CD4-positive, alpha-beta memory T cell (primary cell): ENCODE measurements around the gene ENGASE. TPM values are rescaled to one million over a fixed set of nuclear protein-coding genes. Genes with fewer than 3 reads are reported as not detected.

ENCODE experiments used
- CTCF ChIA-PET: fragments of 350-600 bp; sonication (Branson Sonifier 250); formaldehyde crosslinking; loops from one replicate; lab custom pipeline; 2021; ENCODE audit warnings: inconsistent platforms; ENCODE audit not compliant: partially characterized antibody; lab: Charles Lee
- POLR2A ChIA-PET: fragments of 350-600 bp; sonication (Branson Sonifier 250); formaldehyde crosslinking; loops from one replicate; lab custom pipeline; 2021; ENCODE audit not compliant: partially characterized antibody; lab: Charles Lee
- DNase-seq, 5 donors: peaks; one replicate each; pipeline versions ENCODE4 v3.0.0 to v3.0.0-alpha.2; 2020 to 2022; ENCODE audit warnings: mixed read lengths in 1 of 5
- H3K27ac ChIP-seq: one replicate; pipeline ENCODE4 v1.7.0; 2013; ENCODE audit warnings: low read depth, low read length
- H3K27me3 ChIP-seq: 2 replicates; pipeline ENCODE4 v1.7.0; 2013; ENCODE audit warnings: mild to moderate bottlenecking, low read length, moderate library complexity; ENCODE audit not compliant: insufficient read depth
- H3K36me3 ChIP-seq: 2 replicates; pipeline ENCODE4 v1.7.0; 2013; ENCODE audit warnings: mild to moderate bottlenecking, low read length, moderate library complexity; ENCODE audit not compliant: insufficient read depth
- H3K4me1 ChIP-seq: 2 replicates; pipeline ENCODE4 v1.7.0; 2013; ENCODE audit warnings: mild to moderate bottlenecking, low read length, moderate library complexity; ENCODE audit not compliant: insufficient read depth
- H3K4me3 ChIP-seq, 2 donors: one replicate each; pipeline ENCODE4 v1.7.0; 2013; ENCODE audit warnings: low read length in 2 of 2, mild to moderate bottlenecking in 1 of 2
- H3K9me3 ChIP-seq, 2 donors: one replicate each; pipeline ENCODE4 v1.7.0; 2013; ENCODE audit warnings: low read length in 2 of 2, control low read depth in 1 of 2; ENCODE audit not compliant: control insufficient read depth in 1 of 2
- H3K27ac Mint-ChIP-seq, 7 donors: one replicate each; pipeline ENCODE4 v1.8.0; 2020 to 2021; ENCODE audit warnings: mixed read lengths in 7 of 7, mild to moderate bottlenecking in 6 of 7, inconsistent platforms in 3 of 7, moderate library complexity in 3 of 7
- H3K27me3 Mint-ChIP-seq, 2 donors: one replicate each; pipeline ENCODE4 v1.8.0; 2020 to 2021; ENCODE audit warnings: mixed read lengths in 2 of 2
- H3K36me3 Mint-ChIP-seq, 2 donors: one replicate each; pipeline ENCODE4 v1.8.0; 2020 to 2021; ENCODE audit warnings: mixed read lengths in 2 of 2, inconsistent platforms in 1 of 2, mild to moderate bottlenecking in 1 of 2
- H3K4me1 Mint-ChIP-seq, 4 donors: one replicate each; pipeline ENCODE4 v1.8.0; 2020 to 2021; ENCODE audit warnings: mixed read lengths in 4 of 4, mild to moderate bottlenecking in 1 of 4
- H3K4me3 Mint-ChIP-seq, 8 donors: one replicate each; pipeline ENCODE4 v1.8.0; 2020 to 2021; ENCODE audit warnings: mixed read lengths in 8 of 8, mild to moderate bottlenecking in 7 of 8, moderate library complexity in 6 of 8, inconsistent platforms in 3 of 8
- H3K9me3 Mint-ChIP-seq, 8 donors: one replicate each; pipeline ENCODE4 v1.8.0; 2020 to 2021; ENCODE audit warnings: mixed read lengths in 8 of 8, mild to moderate bottlenecking in 5 of 8, inconsistent platforms in 3 of 8, moderate library complexity in 1 of 8
- intact Hi-C: fragments of 100-400 bp; cut with micrococcal nuclease; formaldehyde crosslinking; loops from one replicate; pipeline ENCODE4 v1.15.1; 2023
- polyA plus RNA-seq, 2 donors: library from polyadenylated mRNA; unstranded; fragments of 300-500 nt; fragmentation: Illumina TruSeq; gene quantifications; one replicate each; pipeline ENCODE4 v1.2.3, GENCODE V29; 2021
- total RNA-seq, 2 experiments: library from RNA; stranded (reverse); gene quantifications; one replicate each; pipeline ENCODE4 v1.2.3, GENCODE V29; 2021

The ENGASE gene
- total and polyA plus RNA-seq, 4 experiments from 2014 or later: 2.7 to 150 (median 75.8) TPM

- Mint-ChIP-seq H3K4me1 (peaks cover 0 to 2% (median 0%) of the 10 kb centered on the region in 4 donors), H3K27ac (no peak overlapping the region), H3K27me3 (peaks cover 9 to 32% of the 10 kb centered on the region in 2 donors), H3K4me3 (no peak overlapping the region), H3K9me3 (no peaks in the 10 kb centered on the region), H3K36me3 (no peaks in the 10 kb centered on the region)
- H3K9me3 ChIP-seq: no peaks in the 10 kb centered on the region
- no peaks in the 10 kb centered on the region for H3K4me1 ChIP-seq
- no peak overlapping the region for H3K27ac ChIP-seq
- peak in 1 of 5 donors; percentile 6 for DNase-seq
- peaks cover 5% of the 10 kb centered on the region for H3K27me3 ChIP-seq
- no peak overlapping the region for H3K4me3 ChIP-seq
- ChIA-PET CTCF (interaction anchor here (1.4 kb wide), 1 partner anchor 12 kb away, joined by 6 read pairs; no protein-coding TSS in a partner anchor), POLR2A (no interaction called here)
- intact Hi-C loops: no loop called here
- no peaks in the 10 kb centered on the region for H3K36me3 ChIP-seq
Observed at GRCh38 chr17:79100405-79100804, 25.8 kb downstream of the ENGASE start.

- ChIA-PET CTCF (interaction anchor here (1.4 kb wide), 1 partner anchor 13 kb away, joined by 6 read pairs; no protein-coding TSS in a partner anchor), POLR2A (no interaction called here)
- Histone ChIP-seq H3K36me3 (no peaks in the 10 kb centered on the region), H3K27me3 (peaks cover 5% of the 10 kb centered on the region), H3K4me1 (no peaks in the 10 kb centered on the region), H3K4me3 (no peak overlapping the region), H3K9me3 (no peaks in the 10 kb centered on the region), H3K27ac (no peak overlapping the region)
- peaks cover 0 to 2% (median 0%) of the 10 kb centered on the region in 4 donors for H3K4me1 Mint-ChIP-seq
- no peaks in the 10 kb centered on the region for H3K9me3 Mint-ChIP-seq
- peak in 1 of 5 donors; percentile 5 for DNase-seq
- H3K27ac Mint-ChIP-seq: no peak overlapping the region
- intact Hi-C loops: no loop called here
- peaks cover 9 to 28% of the 10 kb centered on the region in 2 donors for H3K27me3 Mint-ChIP-seq
- H3K4me3 Mint-ChIP-seq: no peak overlapping the region
- H3K36me3 Mint-ChIP-seq: no peaks in the 10 kb centered on the region
Observed at GRCh38 chr17:79101111-79101673, 26.6 kb downstream of the ENGASE start.

- POLR2A ChIA-PET: no interaction called here
- Mint-ChIP-seq H3K4me3 (no peak overlapping the region), H3K27me3 (peaks cover 9 to 27% of the 10 kb centered on the region in 2 donors), H3K36me3 (no peaks in the 10 kb centered on the region), H3K9me3 (no peaks in the 10 kb centered on the region), H3K4me1 (peaks cover 0 to 2% (median 0%) of the 10 kb centered on the region in 4 donors), H3K27ac (no peak overlapping the region)
- intact Hi-C loops: no loop called here
- H3K27ac ChIP-seq: no peak overlapping the region
- CTCF ChIA-PET: no interaction called here
- no peak overlapping the region for H3K4me3 ChIP-seq
- no peaks in the 10 kb centered on the region for H3K27me3 ChIP-seq
- DNase-seq: peak in 1 of 5 donors; percentile 18
- H3K36me3 ChIP-seq: no peaks in the 10 kb centered on the region
- no peaks in the 10 kb centered on the region for H3K4me1 ChIP-seq
- H3K9me3 ChIP-seq: no peaks in the 10 kb centered on the region
Observed at GRCh38 chr17:79102214-79102613, 27.6 kb downstream of the ENGASE start.

- H3K27me3 ChIP-seq: no peaks in the 10 kb centered on the region
- peaks cover 5 to 7% of the 10 kb centered on the region in 2 donors for H3K27me3 Mint-ChIP-seq
- H3K4me1 Mint-ChIP-seq: no peaks in the 10 kb centered on the region
- CTCF ChIA-PET: no interaction called here
- no peaks in the 10 kb centered on the region for H3K36me3 Mint-ChIP-seq
- H3K27ac Mint-ChIP-seq: no peak overlapping the region
- no peaks in the 10 kb centered on the region for H3K9me3 ChIP-seq
- POLR2A ChIA-PET: no interaction called here
- no peak overlapping the region for H3K4me3 Mint-ChIP-seq
- peak in 1 of 5 donors; percentile 2 for DNase-seq
- no peaks in the 10 kb centered on the region for H3K4me1 ChIP-seq
- no peaks in the 10 kb centered on the region for H3K9me3 Mint-ChIP-seq
- H3K36me3 ChIP-seq: no peaks in the 10 kb centered on the region
- no peak overlapping the region for H3K4me3 ChIP-seq
- intact Hi-C loops: no loop called here
- H3K27ac ChIP-seq: no peak overlapping the region
Observed at GRCh38 chr17:79104898-79105600, 30.4 kb downstream of the ENGASE start.

- no peaks in the 10 kb centered on the region for H3K9me3 ChIP-seq
- peak in 1 of 5 donors; percentile 35 for DNase-seq
- no peak overlapping the region for H3K4me3 Mint-ChIP-seq
- H3K36me3 Mint-ChIP-seq: no peaks in the 10 kb centered on the region
- no peak overlapping the region for H3K4me3 ChIP-seq
- CTCF ChIA-PET: no interaction called here
- no peaks in the 10 kb centered on the region for H3K27me3 ChIP-seq
- no peaks in the 10 kb centered on the region for H3K9me3 Mint-ChIP-seq
- H3K4me1 ChIP-seq: no peaks in the 10 kb centered on the region
- no peak overlapping the region for H3K27ac ChIP-seq
- no peaks in the 10 kb centered on the region for H3K4me1 Mint-ChIP-seq
- H3K27me3 Mint-ChIP-seq: peaks cover 5 to 6% of the 10 kb centered on the region in 2 donors
- no peaks in the 10 kb centered on the region for H3K36me3 ChIP-seq
- POLR2A ChIA-PET: no interaction called here
- intact Hi-C loops: no loop called here
- H3K27ac Mint-ChIP-seq: no peak overlapping the region
Observed at GRCh38 chr17:79105937-79106336, 31.3 kb downstream of the ENGASE start.

GRCh38 chr17:79106958-79107357 is 32.3 kb downstream of the ENGASE start:
- Mint-ChIP-seq H3K4me1 (no peaks in the 10 kb centered on the region), H3K9me3 (no peaks in the 10 kb centered on the region), H3K4me3 (no peak overlapping the region), H3K27me3 (peaks cover 5% of the 10 kb centered on the region in 2 donors), H3K27ac (no peak overlapping the region), H3K36me3 (no peaks in the 10 kb centered on the region)
- H3K9me3 ChIP-seq: no peaks in the 10 kb centered on the region
- no peak for DNase-seq
- POLR2A ChIA-PET: no interaction called here
- H3K27ac ChIP-seq: no peak overlapping the region
- no peaks in the 10 kb centered on the region for H3K27me3 ChIP-seq
- H3K4me1 ChIP-seq: no peaks in the 10 kb centered on the region
- H3K36me3 ChIP-seq: no peaks in the 10 kb centered on the region
- intact Hi-C loops: no loop called here
- H3K4me3 ChIP-seq: no peak overlapping the region
- CTCF ChIA-PET: no interaction called here

GRCh38 chr17:79107499-79108231 is 33.0 kb downstream of the ENGASE start:
- no peak overlapping the region for H3K27ac ChIP-seq
- Mint-ChIP-seq H3K36me3 (no peaks in the 10 kb centered on the region), H3K27ac (no peak overlapping the region), H3K4me1 (no peaks in the 10 kb centered on the region), H3K4me3 (no peak overlapping the region), H3K27me3 (peaks cover 4 to 5% of the 10 kb centered on the region in 2 donors), H3K9me3 (no peaks in the 10 kb centered on the region)
- POLR2A ChIA-PET: no interaction called here
- intact Hi-C loops: no loop called here
- no peaks in the 10 kb centered on the region for H3K4me1 ChIP-seq
- H3K36me3 ChIP-seq: no peaks in the 10 kb centered on the region
- H3K4me3 ChIP-seq: no peak overlapping the region
- H3K27me3 ChIP-seq: no peaks in the 10 kb centered on the region
- H3K9me3 ChIP-seq: no peaks in the 10 kb centered on the region
- CTCF ChIA-PET: no interaction called here
- no peak for DNase-seq
